COR-L47 (cell line): Measurements from ENCODE around the gene ZNF629.
A peak's percentile ranks its signal among the peaks of the same experiment; 100 is the strongest.

Source experiments
- DNase-seq: peaks from one replicate; lab custom pipeline; 2025; lab: John Stamatoyannopoulos, UW

ZNF629 gene

GRCh38 chr16:30748634-30749445, 38.2 kb downstream of the ZNF629 start:
- no peak for DNase-seq

GRCh38 chr16:30747799-30748633, 39.0 kb downstream of the ZNF629 start, which contains the start of gene PHKG2:
TSS of gene PHKG2 (plus strand) at chr16:30748425. CDS start at chr16:30748821, 396 bp downstream.
- peak; percentile 98 for DNase-seq

GRCh38 chr16:30747331-30747730, 39.7 kb downstream of the ZNF629 start:
- DNase-seq: no peak

GRCh38 chr16:30746638-30747175, 40.3 kb downstream of the ZNF629 start:
- DNase-seq: no peak

- no peak for DNase-seq
Observed at GRCh38 chr16:30745082-30745481, 41.9 kb downstream of the ZNF629 start.

GRCh38 chr16:30744183-30744582, 42.8 kb downstream of the ZNF629 start:
- no peak for DNase-seq

GRCh38 chr16:30743716-30744115, 43.3 kb downstream of the ZNF629 start:
- DNase-seq: no peak

GRCh38 chr16:30741461-30741914, 45.5 kb downstream of the ZNF629 start:
- no peak for DNase-seq

- no peak for DNase-seq
Observed at GRCh38 chr16:30740364-30741251, 46.4 kb downstream of the ZNF629 start.

- DNase-seq: no peak
Observed at GRCh38 chr16:30738984-30739951, 47.7 kb downstream of the ZNF629 start.

GRCh38 chr16:30737794-30738648, 49.0 kb downstream of the ZNF629 start:
- DNase-seq: no peak

GRCh38 chr16:30736995-30737793, 49.8 kb downstream of the ZNF629 start:
- no peak for DNase-seq

GRCh38 chr16:30731411-30731810, 55.6 kb downstream of the ZNF629 start:
- no peak for DNase-seq

- DNase-seq: no peak
Observed at GRCh38 chr16:30728899-30729672, 57.9 kb downstream of the ZNF629 start.
